DND-41 (cell line): ENCODE data around the gene STAU1.

ENCODE experiments used
- EZH2 ChIP-seq: IDR thresholded peaks from 3 replicates; pipeline ENCODE4 v1.6.1; 2012; ENCODE audit warnings: borderline replicate concordance, low read depth, mild to moderate bottlenecking, moderate library complexity, low read length, inconsistent platforms; ENCODE audit not compliant: severe bottlenecking
- TF ChIP-seq, protein P1 (sequence below): IDR thresholded peaks from 2 replicates; pipeline ENCODE4 v1.5.1; 2012; ENCODE audit warnings: borderline replicate concordance, low read length, moderate library complexity, mild to moderate bottlenecking; ENCODE audit not compliant: poor library complexity, severe bottlenecking; ENCODE audit errors: extremely low read depth

DNA sequence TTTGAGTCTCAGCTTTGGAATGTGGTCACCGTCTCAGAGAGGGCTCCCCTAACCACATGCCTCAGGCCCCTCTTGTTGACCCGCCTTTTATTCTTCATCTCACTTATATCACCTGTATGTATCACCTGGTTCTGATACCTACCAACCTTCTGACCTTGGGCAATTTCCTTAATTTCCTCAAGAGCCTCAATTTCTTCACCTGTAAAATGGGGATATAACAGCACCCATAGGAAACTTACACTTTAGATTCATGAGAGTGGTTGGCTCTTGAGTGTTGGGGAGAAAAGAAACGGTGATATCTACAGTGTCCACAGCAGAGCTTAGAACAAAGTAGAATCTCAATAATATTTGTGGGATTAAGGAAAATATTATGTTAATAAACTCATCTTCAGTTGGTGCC, 27.1 kb upstream of the STAU1 start:
- TF ChIP-seq, protein P1, sequence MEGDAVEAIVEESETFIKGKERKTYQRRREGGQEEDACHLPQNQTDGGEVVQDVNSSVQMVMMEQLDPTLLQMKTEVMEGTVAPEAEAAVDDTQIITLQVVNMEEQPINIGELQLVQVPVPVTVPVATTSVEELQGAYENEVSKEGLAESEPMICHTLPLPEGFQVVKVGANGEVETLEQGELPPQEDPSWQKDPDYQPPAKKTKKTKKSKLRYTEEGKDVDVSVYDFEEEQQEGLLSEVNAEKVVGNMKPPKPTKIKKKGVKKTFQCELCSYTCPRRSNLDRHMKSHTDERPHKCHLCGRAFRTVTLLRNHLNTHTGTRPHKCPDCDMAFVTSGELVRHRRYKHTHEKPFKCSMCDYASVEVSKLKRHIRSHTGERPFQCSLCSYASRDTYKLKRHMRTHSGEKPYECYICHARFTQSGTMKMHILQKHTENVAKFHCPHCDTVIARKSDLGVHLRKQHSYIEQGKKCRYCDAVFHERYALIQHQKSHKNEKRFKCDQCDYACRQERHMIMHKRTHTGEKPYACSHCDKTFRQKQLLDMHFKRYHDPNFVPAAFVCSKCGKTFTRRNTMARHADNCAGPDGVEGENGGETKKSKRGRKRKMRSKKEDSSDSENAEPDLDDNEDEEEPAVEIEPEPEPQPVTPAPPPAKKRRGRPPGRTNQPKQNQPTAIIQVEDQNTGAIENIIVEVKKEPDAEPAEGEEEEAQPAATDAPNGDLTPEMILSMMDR, result no peak
- no peak for TF ChIP-seq EZH2
